Effector CD8-positive, alpha-beta T cell (primary cell): ENCODE results near the gene B3GALT5.

Source experiments
- DNase-seq: peaks from one replicate; lab custom pipeline; 2025; lab: John Stamatoyannopoulos, UW

B3GALT5 gene

GRCh38 chr21:39604951-39605350 lies 7.8 kb upstream of the B3GALT5 start:
- DNase-seq: no peak

DNA sequence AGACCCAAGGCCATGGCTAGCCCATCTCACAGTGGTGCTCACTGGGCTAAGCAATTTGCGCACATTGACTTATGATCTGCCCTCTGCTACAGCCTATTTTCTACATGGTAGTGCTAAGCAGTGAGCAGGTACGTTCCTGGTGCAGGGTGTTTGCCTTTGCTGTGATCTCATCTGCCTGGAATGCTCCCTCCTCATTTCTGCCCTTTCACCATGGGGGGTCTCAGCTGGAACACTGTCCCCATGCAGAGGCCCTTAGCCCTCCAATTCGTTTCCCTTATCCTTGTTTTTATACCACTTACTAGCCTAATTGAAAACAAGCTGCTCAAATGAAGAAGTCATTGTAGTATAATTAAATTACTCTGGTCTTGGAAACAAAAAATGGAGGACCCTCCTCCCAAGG lies 2.0 kb upstream of the B3GALT5 start:
- no peak for DNase-seq

DNA sequence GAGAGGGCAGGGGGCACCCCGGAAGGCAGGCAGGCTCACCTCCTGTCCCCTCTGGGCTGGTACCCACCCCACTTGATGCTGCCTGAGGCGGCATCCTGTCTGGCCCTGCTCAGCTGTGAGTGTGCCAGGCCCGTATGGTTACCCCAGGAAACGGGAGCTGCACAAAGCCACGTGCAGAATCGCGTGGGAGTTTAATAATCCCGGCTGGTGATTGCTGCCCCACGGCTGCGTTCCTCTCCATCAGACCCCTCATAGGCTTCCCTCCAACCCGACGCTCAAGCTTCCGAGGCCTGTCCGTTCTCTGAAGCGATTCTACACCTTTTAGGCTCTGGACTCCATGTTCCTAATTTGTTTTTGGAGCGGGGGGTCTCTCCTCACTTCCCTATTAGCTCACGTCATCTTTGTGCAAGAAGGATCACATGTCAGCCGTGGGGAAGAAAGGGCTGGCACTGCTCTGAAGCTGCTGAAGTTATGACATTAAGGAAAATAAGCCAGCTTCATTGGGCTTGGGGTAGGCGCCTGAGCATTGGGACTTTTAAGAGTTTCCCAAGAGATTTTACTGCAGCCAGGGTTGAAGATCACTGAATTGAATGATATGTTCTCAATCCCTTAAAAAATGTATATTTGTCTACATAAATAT lies 1.1 kb upstream of the B3GALT5 start:
- no peak for DNase-seq

DNA sequence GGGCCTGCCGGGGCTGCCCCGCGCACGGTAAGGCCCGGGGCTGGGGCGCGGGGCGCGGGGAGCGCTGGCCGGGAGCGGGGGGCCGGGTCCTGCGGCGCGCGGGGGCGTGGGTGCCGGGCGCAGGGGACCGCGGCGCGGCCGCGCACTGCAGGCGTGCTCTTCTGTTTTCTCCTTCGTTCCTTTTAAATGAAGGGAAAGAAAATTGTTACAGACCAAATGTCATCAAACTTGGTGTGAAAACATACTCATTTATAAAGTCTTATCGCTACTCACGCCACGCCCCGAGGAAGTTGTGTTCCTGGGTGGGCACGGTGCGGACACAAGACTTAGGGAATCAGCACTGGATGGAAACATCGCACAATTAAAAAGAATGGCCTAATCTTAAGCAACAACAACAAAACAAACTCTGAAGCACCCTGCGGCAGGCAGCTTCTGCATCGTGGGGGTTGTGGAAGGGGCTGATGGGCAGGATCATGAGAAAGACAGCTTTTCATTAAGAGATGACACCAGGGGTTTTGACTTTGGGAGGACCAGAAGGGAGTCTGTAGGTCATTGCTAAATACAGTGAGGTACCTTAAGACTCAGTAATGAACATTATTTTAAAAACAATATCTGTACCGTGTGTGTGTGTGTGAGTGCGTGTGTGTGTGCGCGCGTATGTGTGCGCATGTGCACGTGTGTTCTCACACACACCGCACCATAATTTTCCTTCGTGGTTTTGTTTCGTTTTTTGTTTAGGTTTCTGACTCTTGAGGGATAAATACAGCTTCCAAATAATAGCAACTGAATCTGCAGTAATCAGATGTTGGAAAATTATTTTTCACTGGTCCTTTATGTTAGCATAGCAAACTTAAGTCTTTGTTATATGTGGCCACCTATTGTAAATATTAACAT lies 548 bp downstream of the B3GALT5 start:
- DNase-seq: no peak

GRCh38 chr21:39616211-39616772 lies 3.6 kb downstream of the B3GALT5 start:
- DNase-seq: no peak

GRCh38 chr21:39620856-39621255 lies 8.1 kb downstream of the B3GALT5 start:
- DNase-seq: no peak

DNA sequence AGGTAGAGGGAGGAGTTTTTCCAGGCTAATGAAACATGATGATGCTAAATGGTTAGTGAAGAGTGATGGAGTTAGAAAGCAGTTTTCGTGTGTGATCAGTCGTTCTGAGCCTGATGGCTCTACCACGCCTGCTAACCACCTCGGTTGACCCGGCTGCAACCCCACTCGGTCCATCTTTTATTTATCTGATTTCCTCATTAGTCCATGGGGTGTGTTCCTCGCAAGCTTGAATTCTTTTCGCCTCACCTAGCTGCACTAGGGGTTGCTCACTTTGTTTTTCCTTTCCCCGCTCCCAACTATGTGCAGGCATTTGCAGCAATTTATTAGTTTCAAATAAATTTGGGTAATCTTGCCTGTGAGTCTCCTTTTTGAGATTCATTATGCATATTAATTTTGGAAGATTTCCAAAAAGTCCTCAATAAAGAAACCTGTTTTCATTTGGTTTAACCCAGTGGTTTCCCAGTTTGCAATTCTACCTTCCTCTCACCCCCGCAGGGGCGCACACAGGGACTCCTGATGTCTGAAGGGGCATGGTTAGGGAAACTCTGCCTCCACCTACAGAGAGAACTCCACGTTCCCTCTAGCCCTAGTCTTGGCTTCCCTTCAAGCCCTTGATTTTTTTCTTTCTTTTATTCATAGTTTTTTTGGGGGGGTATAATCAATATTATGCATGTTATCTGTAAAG lies 12.6 kb downstream of the B3GALT5 start:
- DNase-seq: no peak

DNA sequence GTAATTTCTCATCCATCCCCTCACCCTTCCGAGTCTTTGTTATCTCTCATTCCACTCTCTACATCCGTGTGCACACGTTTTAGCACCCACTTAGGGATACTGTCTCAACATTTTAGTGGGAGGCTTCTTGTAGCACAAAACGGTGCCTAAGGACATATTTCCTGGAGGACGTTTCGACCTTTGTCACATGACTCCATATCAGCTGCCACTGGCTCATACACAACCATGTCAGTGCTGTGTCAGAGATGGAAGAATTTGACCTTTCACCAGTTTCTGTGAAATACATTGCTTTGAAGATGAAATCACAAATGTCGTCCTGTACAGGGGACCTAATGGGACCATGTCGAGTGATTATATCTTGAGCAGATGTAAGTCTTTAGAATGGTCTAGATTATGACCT lies 15.6 kb downstream of the B3GALT5 start:
- DNase-seq: no peak

GRCh38 chr21:39630191-39630591 lies 17.5 kb downstream of the B3GALT5 start:
- DNase-seq: no peak

DNA sequence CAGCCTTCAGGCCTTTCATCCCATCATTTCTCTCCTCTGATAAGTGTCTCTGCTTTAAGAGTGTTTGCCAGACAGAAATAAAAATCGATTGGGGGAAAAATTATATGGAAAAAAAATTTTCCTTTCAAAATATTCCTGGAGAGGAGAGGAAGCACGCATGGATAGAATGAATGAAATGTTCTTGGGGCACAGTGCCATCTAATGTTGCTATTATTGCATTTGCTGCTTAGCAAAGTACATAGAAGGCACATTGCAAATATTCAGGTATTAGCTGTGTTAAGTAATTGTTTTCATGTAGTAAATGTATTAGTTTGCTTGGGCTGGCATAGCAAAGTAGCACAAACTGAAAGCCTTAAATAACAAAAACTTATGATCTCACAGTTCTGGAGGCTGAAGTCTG lies 18.1 kb downstream of the B3GALT5 start:
- DNase-seq: no peak

- DNase-seq: no peak
These were observed 19.3 kb downstream of the B3GALT5 start for GRCh38 chr21:39631842-39632562.

DNA sequence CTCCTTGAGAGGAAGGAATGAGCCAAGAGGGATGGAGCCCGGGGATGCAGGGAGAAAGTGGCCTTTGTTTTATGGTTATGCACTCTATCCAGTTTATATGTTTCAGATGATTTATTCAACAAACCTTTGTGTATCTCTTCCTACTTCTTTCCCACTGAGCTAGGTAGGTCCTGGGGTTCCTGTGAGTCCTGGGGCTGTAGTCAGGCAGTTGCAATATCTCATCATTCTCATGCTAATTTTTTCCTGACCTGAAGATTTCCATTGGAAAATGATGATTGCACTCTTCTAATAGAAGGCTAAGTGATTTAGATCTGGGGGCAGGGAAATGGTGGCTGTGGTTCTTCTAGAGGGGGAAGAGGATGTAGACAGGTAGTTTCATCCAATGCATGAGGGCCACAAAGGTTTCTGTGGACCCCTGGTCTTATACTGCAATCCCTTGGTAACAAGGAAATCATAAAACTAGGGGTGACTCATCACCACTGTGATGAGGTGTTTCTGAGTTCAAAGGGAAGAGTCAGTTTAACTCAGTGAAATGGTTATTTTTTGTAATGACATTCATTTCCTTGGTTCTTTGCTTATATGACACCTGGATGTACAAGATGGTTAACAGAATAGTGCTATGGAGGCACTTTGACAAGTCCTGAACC lies 20.2 kb downstream of the B3GALT5 start:
- no peak for DNase-seq

- no peak for DNase-seq
These were observed 21.0 kb downstream of the B3GALT5 start for GRCh38 chr21:39633770-39634181.

- DNase-seq: no peak
These were observed 21.8 kb downstream of the B3GALT5 start for GRCh38 chr21:39634507-39634906.

DNA sequence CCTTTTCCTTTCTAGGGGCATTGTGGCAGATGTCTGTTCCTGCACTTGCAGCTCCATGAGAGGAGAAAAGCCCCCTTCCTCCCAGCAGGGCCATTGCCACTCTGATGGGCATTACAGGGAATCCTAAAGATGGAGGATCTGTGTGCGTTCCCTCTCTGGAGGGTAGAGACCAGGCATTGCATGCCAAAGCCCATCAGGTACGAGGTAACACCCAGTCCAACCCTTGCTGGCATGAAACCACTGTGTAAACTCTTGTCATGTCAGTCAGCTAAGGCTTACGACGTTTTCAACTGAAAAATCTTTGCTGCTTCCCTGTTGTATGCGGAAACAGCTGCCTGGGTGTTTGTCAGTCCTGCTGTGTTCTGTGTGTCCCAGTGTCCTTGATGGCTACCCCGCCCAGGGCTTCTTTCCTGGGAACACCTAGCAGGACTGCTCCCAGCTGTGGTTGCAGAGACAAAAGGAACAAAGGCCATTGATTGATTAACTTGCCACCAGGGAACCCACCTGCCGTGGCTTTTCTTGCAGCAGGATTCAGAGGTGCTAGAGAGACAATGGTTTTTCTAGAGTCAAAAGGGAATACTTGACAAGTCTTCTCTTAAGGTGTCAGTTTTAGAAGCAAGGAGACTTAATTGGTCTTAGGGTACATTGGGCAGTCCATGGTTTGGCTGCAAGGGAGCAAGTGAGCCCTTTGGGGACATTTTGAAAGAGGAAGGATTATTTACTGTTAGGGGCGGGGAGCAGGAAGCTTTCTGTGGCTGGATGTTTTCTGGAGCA lies 24.6 kb downstream of the B3GALT5 start:
- DNase-seq: no peak

GRCh38 chr21:39637971-39638240 lies 25.2 kb downstream of the B3GALT5 start:
- DNase-seq: no peak

DNA sequence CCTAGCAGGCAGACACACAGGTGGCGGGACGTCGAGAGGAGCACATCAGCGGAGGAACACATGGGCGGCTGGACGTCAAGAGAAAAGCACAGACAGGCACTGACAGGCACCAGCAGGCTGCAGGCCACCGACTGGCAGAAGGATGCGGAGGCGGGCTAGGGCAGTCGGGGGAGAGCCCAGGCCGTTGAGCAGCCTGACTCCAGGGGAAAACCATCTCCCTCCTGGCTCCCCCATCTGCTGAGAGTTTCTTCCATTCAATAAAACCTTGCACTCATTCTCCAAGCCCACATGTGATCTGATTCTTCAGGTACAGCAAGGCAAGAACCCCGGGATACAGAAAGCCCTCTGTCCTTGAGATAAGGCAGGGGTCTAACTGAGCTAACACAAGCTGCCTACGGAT lies 25.5 kb downstream of the B3GALT5 start:
- DNase-seq: no peak

DNA sequence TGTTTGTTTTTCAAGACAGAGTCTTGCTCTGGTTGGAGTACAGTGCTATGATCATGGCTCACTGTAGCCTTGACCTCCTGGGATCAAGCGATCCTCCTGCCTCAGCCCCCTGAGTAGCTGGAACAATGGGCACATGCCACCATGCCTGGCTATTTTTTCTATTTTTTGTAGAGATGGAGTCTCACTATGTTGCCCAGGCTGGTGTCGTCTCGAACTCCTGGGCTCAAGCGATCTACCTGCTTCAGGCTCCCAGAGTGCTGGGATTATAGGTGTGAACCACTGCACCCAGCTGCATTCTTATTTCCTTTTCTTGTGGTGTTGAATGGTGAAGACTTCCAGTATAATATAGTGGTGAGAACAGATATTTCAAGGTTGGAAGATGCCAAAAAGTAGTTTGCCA lies 28.0 kb downstream of the B3GALT5 start:
- no peak for DNase-seq

GRCh38 chr21:39641827-39642450 lies 29.2 kb downstream of the B3GALT5 start:
- no peak for DNase-seq

GRCh38 chr21:39644062-39644560 lies 31.4 kb downstream of the B3GALT5 start:
- no peak for DNase-seq
